ENCODE data around the gene MNT. TPM values are rescaled to one million over a fixed set of nuclear protein-coding genes. Genes with fewer than 3 reads are reported as not detected.
A peak's percentile ranks its signal among the peaks of the same experiment; 100 is the strongest.

The MNT gene
- polyA plus RNA-seq, 3 donors = 0.28 to 42.4 (median 1.3) TPM

DNA sequence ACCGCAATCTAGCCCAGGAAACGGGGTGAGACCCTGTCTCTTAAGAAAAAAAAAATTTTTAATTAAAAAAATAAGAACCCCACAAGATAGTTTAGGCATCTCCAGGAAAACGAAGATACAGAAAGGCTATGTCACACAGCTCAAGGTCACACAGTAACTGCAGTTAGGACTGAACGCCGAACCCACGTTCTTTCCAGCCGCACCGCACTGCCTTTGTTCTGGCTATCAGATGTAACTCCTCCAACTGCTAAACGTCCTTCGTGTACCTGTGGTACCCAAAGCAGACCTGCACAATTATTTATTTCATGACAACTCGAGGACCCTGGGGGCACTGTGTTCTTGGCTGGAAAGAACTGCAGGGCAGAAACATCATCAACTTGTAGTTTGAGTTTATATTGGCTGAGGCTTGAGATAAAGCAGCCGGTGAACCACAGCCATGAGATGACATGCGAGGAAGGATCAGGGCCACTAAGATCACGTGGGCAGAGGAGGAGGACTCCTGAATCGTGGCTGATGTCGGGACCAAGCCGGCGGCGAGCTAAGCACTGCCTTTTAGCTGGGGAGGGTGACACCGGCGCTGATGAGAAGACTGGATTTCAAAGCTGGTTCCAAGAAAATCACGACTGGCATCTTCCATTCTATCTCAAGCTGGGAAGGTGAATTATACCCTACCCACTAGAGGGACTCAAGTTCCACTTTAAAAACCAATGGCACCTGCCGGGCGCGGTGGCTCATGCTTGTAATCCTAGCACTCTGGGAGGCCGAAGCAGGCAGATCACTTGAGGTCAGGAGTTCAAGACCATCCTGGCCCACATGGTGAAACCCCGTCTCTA, 20.7 kb upstream of the MNT start:
- 98% methylated on average over 15 of the region's 27 CpGs for WGBS (ENCODE audit: insufficient coverage)
- H2AFZ ChIP-seq (ENCODE audit: insufficient read depth, low read depth, low read length, poor library complexity, severe bottlenecking) = no peak overlapping the region
- no peaks in the 10 kb centered on the region for H3K27me3 ChIP-seq (ENCODE audit: control insufficient read depth in 2 of 2, insufficient read depth in 2 of 2, low read length in 2 of 2)
- TF ChIP-seq CTCF (IDR thresholded peaks at IDR 0.05) = no peak
- Mint-ChIP-seq H3K36me3 (peaks cover 42 to 67% of the 10 kb centered on the region in 2 donors), H3K4me3 (no peak overlapping the region), H3K27ac (peak overlapping the region in 4 of 7 donors; percentile 26 to 77 (median 36)), H3K4me1 (no peaks in the 10 kb centered on the region), H3K27me3 (ENCODE audit: low read depth in 3 of 3) (peaks cover 0 to 2% (median 2%) of the 10 kb centered on the region in 3 donors), H3K9me3 (no peaks in the 10 kb centered on the region)
- H3K36me3 ChIP-seq (replicated peaks in 1 of 2; ENCODE audit: control insufficient read depth in 1 of 2, insufficient read depth in 2 of 2, low read length in 2 of 2) = peaks cover 24 to 63% of the 10 kb centered on the region in 2 donors
- no peak overlapping the region for H3K4me2 ChIP-seq (replicated peaks; ENCODE audit: extremely low read depth, low read length, poor library complexity, severe bottlenecking)
- no peak overlapping the region for H3K9ac ChIP-seq (ENCODE audit: insufficient read depth, low read length, poor library complexity, severe bottlenecking)
- no peak overlapping the region for H3K4me3 ChIP-seq (replicated peaks in 1 of 3; ENCODE audit: low read depth in 2 of 3, low read length in 3 of 3)
- no peak for DNase-seq
- H3K79me2 ChIP-seq (ENCODE audit: insufficient read depth, low read length) = no peaks in the 10 kb centered on the region
- no peaks in the 10 kb centered on the region for H3K4me1 ChIP-seq (ENCODE audit: control insufficient read depth in 1 of 2, insufficient read depth in 2 of 2, low read length in 2 of 2)
- H4K20me1 ChIP-seq (ENCODE audit: insufficient read depth, low read length) = no peaks in the 10 kb centered on the region
- no peaks in the 10 kb centered on the region for H3K9me3 ChIP-seq (replicated peaks in 1 of 2; ENCODE audit: control insufficient read depth in 1 of 2, insufficient read depth in 1 of 2, low read length in 2 of 2)
- intact Hi-C loops (cut with micrococcal nuclease) = no loop called here
- H3K27ac ChIP-seq (ENCODE audit: low read depth in 1 of 2, low read length in 2 of 2) = no peak overlapping the region

- no peak overlapping the region for H3K4me3 Mint-ChIP-seq
- no peak for TF ChIP-seq CTCF (IDR thresholded peaks at IDR 0.05)
- H3K27ac Mint-ChIP-seq = peak overlapping the region in 3 of 7 donors; percentile 22 to 41 (median 37)
- H3K4me1 ChIP-seq (ENCODE audit: control insufficient read depth in 1 of 2, insufficient read depth in 2 of 2, low read length in 2 of 2) = peaks cover 0 to 8% of the 10 kb centered on the region in 2 donors
- no peaks in the 10 kb centered on the region for H3K9me3 ChIP-seq (replicated peaks in 1 of 2; ENCODE audit: control insufficient read depth in 1 of 2, insufficient read depth in 1 of 2, low read length in 2 of 2)
- no peaks in the 10 kb centered on the region for H3K27me3 ChIP-seq (ENCODE audit: control insufficient read depth in 2 of 2, insufficient read depth in 2 of 2, low read length in 2 of 2)
- no peaks in the 10 kb centered on the region for H3K9me3 Mint-ChIP-seq
- H4K20me1 ChIP-seq (ENCODE audit: insufficient read depth, low read length) = no peaks in the 10 kb centered on the region
- peaks cover 6% of the 10 kb centered on the region for H3K4me1 Mint-ChIP-seq
- peaks cover 39 to 55% of the 10 kb centered on the region in 2 donors for H3K36me3 Mint-ChIP-seq
- H3K4me2 ChIP-seq (replicated peaks; ENCODE audit: extremely low read depth, low read length, poor library complexity, severe bottlenecking) = no peak overlapping the region
- no peak for DNase-seq
- H3K79me2 ChIP-seq (ENCODE audit: insufficient read depth, low read length) = no peaks in the 10 kb centered on the region
- H3K4me3 ChIP-seq (replicated peaks in 1 of 3; ENCODE audit: low read depth in 2 of 3, low read length in 3 of 3) = no peak overlapping the region
- H3K9ac ChIP-seq (ENCODE audit: insufficient read depth, low read length, poor library complexity, severe bottlenecking) = no peak overlapping the region
- peak overlapping the region in 1 of 2 donors; percentile 20 for H3K27ac ChIP-seq (ENCODE audit: low read depth in 1 of 2, low read length in 2 of 2)
- H2AFZ ChIP-seq (ENCODE audit: insufficient read depth, low read depth, low read length, poor library complexity, severe bottlenecking) = no peak overlapping the region
- WGBS (ENCODE audit: insufficient coverage) = 100% methylated on average over 8 of the region's 12 CpGs
- H3K27me3 Mint-ChIP-seq (ENCODE audit: low read depth in 3 of 3) = peaks cover 0 to 2% (median 2%) of the 10 kb centered on the region in 3 donors
- H3K36me3 ChIP-seq (replicated peaks in 1 of 2; ENCODE audit: control insufficient read depth in 1 of 2, insufficient read depth in 2 of 2, low read length in 2 of 2) = peaks cover 24 to 54% of the 10 kb centered on the region in 2 donors
- intact Hi-C loops (cut with micrococcal nuclease) = no loop called here
Measured at GRCh38 chr17:2420176-2420575, 19.3 kb upstream of the MNT start.

Measured in CD14-positive monocyte (primary cell).